NT2/D1 (cell line): ENCODE results near the gene ARMS2.

Experiments
- YY1 ChIP-seq: IDR thresholded peaks from 2 replicates; pipeline ENCODE4 v1.6.1; 2011; ENCODE audit not compliant: insufficient read length, insufficient read depth
- ZNF274 ChIP-seq: IDR thresholded peaks from 2 replicates; pipeline ENCODE4 v1.6.1; 2011; ENCODE audit warnings: mild to moderate bottlenecking, low read depth, low read length

DNA sequence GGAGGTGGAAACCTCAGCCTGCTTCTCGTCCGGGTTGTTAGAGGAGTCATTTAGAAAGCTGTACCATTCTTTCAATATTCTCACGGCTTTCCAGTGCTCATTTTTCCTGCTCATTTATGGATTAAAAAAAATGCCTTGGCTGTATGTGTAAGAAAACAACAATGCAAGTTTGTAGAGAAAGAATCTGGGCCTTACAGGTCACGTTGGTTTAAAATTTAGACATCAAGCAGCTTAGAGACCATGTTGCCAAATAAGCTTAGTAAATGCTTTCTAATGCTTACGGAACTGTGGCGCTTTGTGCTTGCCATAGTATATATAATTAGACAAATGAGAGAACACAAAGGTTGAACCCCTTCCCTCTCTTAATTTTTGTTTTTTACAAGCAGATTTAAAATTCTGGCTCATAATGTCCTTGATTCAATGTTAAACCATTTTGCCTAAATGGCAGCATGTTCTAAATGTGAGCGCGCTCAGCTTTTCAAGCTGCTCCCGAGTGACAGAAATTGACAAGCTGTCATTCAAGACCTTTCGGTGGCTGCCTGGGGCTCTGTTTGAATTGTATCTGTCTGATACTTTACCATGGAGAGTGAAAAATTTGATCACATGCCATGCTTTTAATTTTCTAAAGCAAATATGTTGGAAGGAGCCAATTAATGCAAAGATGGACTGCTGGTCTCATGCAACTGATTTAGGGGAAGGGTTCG is 1.1 kb downstream of the ARMS2 start:
- no peak for TF ChIP-seq ZNF274
- no peak for TF ChIP-seq YY1
